ENCODE results near the gene CAPG.

- no peak for TF ChIP-seq EZH2 (IDR thresholded peaks at IDR 0.05; ENCODE audit: low read length)
- no peak for TF ChIP-seq CTCF (optimal IDR thresholded peaks at IDR 0.05 in 1 of 3, IDR thresholded peaks at IDR 0.05 in 1 of 3, conservative IDR thresholded peaks at IDR 0.05 in 1 of 3; ENCODE audit: extremely low read depth in 1 of 3, insufficient read depth in 2 of 3, low read length in 3 of 3)
Measured at GRCh38 chr2:85459771-85460170, 49.6 kb upstream of the CAPG start.

Measured in keratinocyte (primary cell).